ENCODE results near the gene CBX5. TPM values are rescaled to one million over a fixed set of nuclear protein-coding genes. Genes with fewer than 3 reads are reported as not detected.
"Not testable (repeated sequence)": the region's sequence is repeated elsewhere in the genome, so short reads cannot be mapped to it uniquely, and the experiment has no call there.

The CBX5 gene
- total RNA-seq, 1 donor from 2014 or later = 49.4 TPM

GRCh38 chr12:54294953-54295566 lies 15.1 kb upstream of the CBX5 start:
- DNase-seq (ENCODE audit: extremely low read depth, low read depth, low spot score) = no peak

GRCh38 chr12:54294152-54294952 lies 14.4 kb upstream of the CBX5 start:
- no peak for DNase-seq (ENCODE audit: extremely low read depth, low read depth, low spot score)

- no peak for DNase-seq (ENCODE audit: extremely low read depth, low read depth, low spot score)
These were observed 13.0 kb upstream of the CBX5 start for GRCh38 chr12:54292931-54293241.

DNA sequence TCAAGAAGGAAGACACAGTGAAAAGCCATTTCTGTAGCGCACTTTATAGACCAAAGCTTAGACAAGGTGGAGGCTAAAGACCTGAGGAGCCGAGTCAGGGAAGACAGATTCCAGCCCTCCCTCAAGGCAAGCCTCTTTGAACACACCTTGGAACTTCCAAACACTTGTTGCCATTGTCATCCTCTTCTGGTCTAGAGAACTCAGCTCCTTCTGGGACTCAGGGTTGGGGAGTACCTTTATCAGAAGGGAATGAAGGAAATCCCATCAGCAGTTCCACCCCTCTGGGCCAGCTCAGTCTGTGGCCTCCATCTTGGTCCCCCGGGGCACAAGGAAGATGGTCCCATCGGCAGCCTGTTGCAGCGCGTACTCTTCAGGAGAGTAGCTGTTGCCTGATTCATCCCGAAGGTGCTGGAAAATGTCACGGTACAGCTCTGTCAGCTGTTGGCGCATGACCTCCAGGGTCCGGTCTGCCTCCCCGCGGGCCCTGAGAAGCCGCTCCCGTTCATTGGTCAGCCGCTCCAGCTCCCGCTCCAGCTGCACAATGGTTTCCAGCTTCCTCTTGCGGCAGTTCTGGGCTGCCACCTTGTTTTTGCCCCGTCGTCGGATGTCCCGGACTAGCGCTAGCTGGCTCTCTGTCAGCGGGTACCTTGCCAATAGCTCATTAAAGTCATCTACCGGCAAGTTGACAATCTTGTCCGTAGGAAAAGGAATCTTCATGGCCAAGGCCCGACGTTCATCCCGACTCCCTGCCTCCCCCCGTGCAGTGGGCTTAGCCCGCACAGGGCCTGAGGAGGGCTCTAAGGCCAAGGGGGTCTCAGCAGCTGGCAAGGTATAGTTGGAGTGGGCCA lies 12.4 kb upstream of the CBX5 start:
- no peak for DNase-seq (ENCODE audit: extremely low read depth, low read depth, low spot score)

- no peak for DNase-seq (ENCODE audit: extremely low read depth, low read depth, low spot score)
These were observed 7.6 kb upstream of the CBX5 start for GRCh38 chr12:54287261-54288157.

GRCh38 chr12:54286042-54287030 lies 6.4 kb upstream of the CBX5 start:
- DNase-seq (ENCODE audit: extremely low read depth, low read depth, low spot score) = no peak

- no peak for DNase-seq (ENCODE audit: extremely low read depth, low read depth, low spot score)
These were observed 5.5 kb upstream of the CBX5 start for GRCh38 chr12:54285150-54286041.

GRCh38 chr12:54284070-54284780 lies 4.3 kb upstream of the CBX5 start:
- not testable (repeated sequence) for DNase-seq (ENCODE audit: extremely low read depth, low read depth, low spot score)

DNA sequence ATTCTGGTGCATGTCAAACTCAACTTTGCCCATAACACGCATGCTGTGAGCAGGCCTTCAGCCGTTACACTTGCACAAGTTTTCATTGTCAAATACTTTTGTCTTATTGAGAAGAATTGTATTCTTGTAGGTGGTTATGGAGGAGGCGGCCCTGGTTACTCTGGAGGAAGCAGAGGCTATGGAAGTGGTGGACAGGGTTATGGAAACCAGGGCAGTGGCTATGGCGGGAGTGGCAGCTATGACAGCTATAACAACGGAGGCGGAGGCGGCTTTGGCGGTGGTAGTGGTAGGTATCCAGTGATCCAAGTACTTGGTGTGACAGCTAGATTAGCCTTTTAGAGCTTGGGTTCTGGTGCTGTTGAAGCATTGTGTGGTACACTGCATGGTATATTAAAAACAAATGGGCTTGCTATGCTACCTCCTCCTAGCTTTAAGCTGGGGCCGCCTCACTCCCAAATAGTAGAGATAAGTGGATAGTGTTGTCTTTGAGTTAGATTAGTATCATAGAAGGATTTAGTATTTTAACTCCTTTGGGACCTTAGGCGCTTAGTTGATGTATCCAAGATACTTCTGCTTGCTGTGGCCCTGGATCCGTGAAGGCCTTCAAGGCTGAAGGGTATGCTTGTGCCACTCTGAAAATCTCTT lies 3.1 kb upstream of the CBX5 start:
- no peak for DNase-seq (ENCODE audit: extremely low read depth, low read depth, low spot score)

- DNase-seq (ENCODE audit: extremely low read depth, low read depth, low spot score) = not testable (repeated sequence)
These were observed 1.8 kb upstream of the CBX5 start for GRCh38 chr12:54281694-54282093.

DNA sequence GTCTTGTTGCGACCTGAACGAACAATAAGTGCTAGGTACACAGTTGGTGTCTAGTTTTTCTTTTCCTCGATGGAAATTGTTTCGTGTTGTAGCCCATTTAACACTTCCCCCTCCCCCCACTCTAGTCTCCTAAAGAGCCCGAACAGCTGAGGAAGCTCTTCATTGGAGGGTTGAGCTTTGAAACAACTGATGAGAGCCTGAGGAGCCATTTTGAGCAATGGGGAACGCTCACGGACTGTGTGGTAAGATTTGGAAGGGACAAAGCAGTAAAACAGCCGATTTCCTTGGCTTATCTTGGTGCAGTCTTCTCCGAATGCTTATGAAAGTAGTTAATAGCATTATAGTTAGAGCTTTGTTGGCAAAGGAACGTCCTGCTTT lies 1.3 kb upstream of the CBX5 start:
- not testable (repeated sequence) for DNase-seq (ENCODE audit: extremely low read depth, low read depth, low spot score)

GRCh38 chr12:54280468-54281260 lies 742 bp upstream of the CBX5 start, which contains the start of gene HNRNPA1:
Gene HNRNPA1 (plus strand): TSS chr12:54280726. CDS start chr12:54280808, 82 bp downstream.
- peak; percentile 100 for DNase-seq (ENCODE audit: extremely low read depth, low read depth, low spot score)

GRCh38 chr12:54279227-54279631 lies 693 bp downstream of the CBX5 start:
- no peak for DNase-seq (ENCODE audit: extremely low read depth, low read depth, low spot score)

GRCh38 chr12:54277823-54278276 lies 2.1 kb downstream of the CBX5 start:
- no peak for DNase-seq (ENCODE audit: extremely low read depth, low read depth, low spot score)

GRCh38 chr12:54276368-54276767 lies 3.6 kb downstream of the CBX5 start:
- no peak for DNase-seq (ENCODE audit: extremely low read depth, low read depth, low spot score)

GRCh38 chr12:54273981-54274380 lies 5.9 kb downstream of the CBX5 start:
- DNase-seq (ENCODE audit: extremely low read depth, low read depth, low spot score) = no peak
